HG03571 (cell line): ENCODE data around the gene MOV10L1.
"Not testable (repeated sequence)": the region's sequence is repeated elsewhere in the genome, so short reads cannot be mapped to it uniquely, and the experiment has no call there.

Experiments
- ATAC-seq: cut with Tn5 transposase; IDR thresholded peaks from one replicate; pipeline ENCODE4 v1.9.1; 2021; ENCODE audit not compliant: unreplicated experiment

MOV10L1 gene

GRCh38 chr22:50131894-50132293, 42.1 kb downstream of the MOV10L1 start:
- no peak for ATAC-seq

GRCh38 chr22:50134481-50134880, 44.7 kb downstream of the MOV10L1 start:
- no peak for ATAC-seq

DNA sequence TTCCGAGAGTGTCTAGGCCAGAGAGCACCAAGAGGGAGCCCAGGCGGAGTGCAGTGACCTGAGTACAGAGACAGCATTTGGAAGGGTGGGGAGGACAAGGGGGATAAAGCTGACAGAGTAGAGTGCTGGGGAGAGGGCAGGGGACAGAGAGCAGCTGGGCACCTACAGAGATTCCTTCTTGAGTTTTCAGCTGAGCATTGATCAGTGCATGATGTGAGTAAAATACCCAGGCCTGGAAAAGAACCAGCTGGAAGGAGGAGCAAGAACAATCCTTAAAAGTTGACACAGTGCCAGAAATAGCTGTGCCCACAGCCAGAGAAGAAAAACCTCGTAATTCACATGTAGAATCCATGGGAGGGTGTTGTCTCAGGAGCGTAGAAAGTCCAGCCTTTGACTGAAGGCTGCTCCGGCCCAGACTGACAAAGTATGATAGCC, 46.8 kb downstream of the MOV10L1 start:
- ATAC-seq = no peak

DNA sequence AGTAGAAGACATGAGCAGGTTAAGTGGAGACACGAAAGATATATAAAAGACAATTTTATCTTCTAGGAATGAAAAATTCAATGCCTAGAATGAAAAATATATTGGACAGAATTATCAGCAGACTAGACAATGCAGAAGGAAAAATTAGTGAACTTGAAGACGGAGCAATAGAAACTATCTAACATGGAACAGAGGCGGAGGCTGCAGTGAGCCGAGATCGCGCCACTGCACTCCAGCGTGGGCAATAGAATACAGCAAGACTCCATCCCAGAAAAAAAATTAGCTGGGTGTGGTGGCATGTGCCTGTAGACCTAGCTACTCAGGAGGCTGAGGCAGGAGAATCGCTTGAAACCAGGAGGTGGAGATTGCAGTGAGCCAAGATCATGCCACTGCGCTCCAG, 47.5 kb downstream of the MOV10L1 start:
- not testable (repeated sequence) for ATAC-seq

DNA sequence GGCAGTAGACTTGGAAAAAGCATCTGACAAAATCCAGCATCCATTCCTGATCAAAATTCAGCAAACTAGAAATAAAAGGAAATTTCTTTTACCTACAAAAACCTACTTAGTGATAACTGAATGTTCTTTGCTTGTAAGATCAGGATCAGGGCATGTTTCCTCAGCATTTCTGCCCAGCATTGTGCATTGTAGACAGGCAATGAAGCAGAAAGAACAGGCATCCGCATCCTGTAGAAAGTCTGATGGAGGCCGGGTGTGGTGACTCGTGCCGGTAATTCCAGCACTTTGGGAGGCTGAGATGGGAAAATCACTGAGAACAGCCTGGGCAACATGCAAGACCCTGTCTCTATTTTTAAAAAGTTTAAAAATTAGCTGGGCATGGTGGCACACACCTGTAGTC, 48.2 kb downstream of the MOV10L1 start:
- ATAC-seq = no peak

DNA sequence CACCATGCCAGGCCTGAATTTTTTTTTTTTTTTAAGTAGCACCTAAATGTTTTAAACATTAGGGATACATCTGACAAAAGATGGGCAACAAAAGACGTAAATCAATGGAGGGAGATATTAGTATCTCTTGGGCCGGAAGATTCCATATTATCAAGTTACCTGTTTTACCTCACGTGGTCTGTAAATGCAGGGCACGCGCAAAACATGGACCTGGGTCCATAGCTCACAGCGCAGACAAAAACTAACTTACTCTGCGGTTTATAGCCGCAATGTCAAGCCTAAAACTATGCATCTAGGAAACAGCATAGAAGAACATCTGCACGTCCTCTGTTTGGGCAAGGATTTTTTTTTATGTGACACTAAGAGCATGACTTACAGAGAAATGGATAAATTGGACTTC, 49.2 kb downstream of the MOV10L1 start:
- ATAC-seq = no peak

DNA sequence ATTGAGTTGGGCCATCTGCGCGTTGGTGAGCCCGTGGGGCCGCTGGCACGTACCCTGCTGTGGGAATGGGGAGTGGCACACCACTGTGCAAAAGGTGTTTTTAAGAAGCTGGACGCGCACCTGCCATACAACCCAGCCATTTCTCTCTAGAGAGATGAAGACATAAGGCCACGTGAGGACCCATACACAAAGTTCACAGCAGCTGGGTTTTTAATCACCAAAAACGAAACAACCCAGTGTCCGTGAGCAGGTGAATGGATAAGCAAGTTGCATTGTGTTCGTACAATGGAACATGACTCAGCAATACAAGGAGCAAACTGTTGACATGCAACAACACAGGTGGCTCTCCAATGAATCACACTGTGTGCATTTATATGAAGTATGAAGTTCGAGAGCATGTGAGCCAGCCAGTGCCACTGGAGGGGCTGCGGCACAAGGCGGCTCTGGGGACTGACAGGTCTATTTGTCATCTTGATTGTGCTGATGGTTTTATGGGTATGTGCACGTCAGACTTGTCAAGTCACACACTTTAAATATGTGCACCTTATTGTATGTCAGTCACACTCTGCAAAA, 50.1 kb downstream of the MOV10L1 start:
- ATAC-seq = no peak

DNA sequence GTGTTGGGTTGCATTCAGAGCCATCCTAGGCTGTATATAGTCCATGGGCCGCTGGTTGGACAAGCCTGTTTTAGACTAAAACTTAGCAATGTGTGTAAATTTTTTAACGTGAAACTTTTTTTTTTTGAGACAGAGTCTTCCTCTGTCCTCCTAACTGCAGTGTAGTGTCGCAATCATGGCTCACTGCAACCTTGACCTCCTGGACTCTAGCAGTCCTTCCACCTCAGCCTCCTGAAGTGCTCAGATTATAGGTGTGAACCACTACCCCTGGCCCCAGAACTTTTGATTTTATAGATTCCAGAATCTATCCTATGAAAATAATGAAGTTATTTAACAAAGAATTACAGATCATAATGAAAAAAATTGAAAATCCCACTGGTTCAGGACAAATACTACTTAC, 50.8 kb downstream of the MOV10L1 start:
- ATAC-seq = no peak

- no peak for ATAC-seq
Observed at GRCh38 chr22:50141462-50141861, 51.7 kb downstream of the MOV10L1 start.

DNA sequence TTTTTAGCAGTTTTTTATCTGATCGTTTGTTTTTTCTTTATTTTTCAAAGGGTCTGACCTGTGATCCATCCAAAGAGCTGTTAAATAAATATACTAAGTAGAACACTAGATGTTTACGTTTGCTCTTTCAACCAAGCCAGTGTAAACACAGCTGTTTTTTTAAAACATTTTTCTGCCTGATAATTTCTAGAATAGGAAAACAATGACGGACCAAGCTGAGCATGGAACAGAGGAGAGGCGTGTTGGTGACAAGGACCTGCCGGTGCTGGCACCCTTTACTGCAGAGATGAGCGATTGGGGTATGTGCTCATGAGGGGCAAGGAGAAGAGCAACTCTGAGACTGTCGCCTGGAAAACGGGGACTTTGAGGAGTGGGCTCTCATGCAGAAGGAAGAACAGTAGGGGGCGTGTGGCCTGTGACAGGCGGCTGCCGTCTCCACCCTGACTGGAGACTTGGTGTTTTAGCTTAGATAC, 52.1 kb downstream of the MOV10L1 start:
- no peak for ATAC-seq

DNA sequence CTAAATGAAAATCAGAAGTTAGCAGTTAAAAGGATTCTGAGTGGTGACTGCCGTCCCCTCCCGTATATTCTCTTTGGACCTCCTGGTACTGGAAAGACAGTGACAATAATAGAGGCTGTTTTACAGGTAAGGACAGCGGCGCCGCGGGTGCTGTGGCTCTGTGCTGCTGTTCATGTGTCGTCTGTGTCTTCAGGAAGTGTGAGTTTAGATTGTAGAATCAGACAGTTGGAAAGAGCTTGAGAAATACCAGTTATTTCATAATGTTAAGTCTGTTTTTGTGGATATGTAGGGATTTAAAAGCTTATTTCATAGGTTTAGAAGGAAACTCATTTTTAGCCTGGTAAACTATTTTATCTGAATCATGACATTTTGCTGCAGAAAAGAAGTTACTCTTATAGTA, 53.3 kb downstream of the MOV10L1 start:
- no peak for ATAC-seq

GRCh38 chr22:50144005-50144614, 54.3 kb downstream of the MOV10L1 start:
- no peak for ATAC-seq

DNA sequence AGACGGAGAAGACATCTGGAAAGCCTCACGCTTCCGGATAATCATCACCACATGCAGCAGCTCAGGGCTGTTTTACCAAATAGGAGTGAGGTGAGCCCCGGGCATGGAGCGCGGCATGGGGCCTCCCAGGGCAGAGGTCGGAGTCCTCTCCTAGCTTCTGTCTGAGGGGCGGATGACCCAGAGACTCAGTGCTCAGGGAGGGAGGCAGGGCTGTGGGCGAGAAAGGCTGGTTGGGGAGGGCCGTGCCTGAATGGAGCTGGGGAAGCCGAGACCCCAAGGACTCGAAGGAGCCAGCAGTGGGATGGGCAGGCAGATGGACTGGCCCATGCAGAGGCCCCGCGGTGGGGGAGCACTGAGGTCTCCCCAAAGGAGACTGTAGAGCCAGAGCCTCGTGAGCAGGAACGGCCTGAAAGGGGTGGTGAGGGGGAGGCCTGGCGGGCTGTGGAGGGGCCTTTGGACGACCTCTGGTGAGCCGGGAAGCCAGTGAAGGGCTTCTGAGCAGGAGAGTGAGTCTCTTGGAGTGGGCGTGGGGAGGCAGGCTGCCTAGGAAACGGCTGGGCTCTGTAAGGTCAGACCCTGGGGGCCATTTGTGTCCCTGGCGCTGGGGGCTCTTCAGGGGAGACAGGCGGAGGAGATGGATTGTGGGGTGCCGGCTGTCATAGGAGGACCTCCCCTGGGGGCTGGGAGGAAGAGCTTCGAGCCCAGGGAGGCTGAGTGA, 56.1 kb downstream of the MOV10L1 start:
- no peak for ATAC-seq

- no peak for ATAC-seq
Observed at GRCh38 chr22:50146439-50147238, 56.8 kb downstream of the MOV10L1 start.

- not testable (repeated sequence) for ATAC-seq
Observed at GRCh38 chr22:50147258-50148165, 57.7 kb downstream of the MOV10L1 start.

DNA sequence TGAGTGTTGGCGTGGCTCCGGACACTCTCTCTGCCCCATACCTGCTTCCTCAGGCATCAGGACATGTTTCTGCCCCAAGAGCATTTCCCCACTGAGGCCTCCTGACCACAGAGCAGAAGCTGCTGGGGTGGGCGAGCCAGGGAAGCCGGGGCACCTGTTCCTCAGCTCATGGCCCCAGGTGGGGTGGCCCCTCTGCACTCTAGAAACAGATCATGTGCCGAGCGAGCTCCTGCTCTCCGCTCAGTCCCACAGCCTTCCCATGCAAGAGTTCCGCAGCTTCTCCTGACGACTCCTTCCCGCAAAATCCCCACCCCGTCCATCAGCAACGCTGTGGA, 58.3 kb downstream of the MOV10L1 start:
- no peak for ATAC-seq

DNA sequence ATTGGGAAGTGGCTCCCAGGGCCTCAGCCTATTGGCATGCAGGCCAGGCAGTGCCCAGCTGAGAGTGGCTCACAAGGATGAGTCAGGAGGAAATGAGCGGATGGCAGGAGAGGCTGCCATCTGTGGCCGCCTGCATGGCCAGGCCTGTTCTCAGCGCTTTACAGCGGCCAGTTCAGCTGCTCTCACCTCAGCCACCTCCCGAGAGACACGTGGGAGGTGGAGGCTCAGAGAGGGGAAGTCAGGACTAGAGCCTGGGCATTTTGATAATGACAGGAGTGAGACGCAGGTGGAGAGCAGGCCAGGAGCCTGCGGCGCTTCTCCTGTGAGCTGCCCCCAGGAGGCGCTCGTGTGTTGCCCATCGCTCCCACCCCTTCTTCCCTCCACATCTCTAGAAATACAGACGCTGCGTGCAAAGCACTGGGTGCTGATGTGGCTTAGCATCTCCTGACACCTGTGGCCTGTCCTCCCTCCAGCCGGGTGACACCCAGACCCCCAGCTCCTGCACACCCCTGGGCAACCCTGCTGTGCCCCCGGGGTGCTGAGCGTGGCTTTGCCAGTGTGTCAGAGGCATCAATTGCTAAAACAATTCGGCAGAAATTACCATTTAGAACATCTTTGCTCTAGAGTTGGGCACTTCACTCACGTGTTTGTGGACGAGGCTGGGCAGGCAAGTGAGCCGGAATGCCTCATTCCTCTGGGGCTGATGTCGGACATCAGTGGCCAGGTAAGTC, 59.4 kb downstream of the MOV10L1 start:
- ATAC-seq = no peak

DNA sequence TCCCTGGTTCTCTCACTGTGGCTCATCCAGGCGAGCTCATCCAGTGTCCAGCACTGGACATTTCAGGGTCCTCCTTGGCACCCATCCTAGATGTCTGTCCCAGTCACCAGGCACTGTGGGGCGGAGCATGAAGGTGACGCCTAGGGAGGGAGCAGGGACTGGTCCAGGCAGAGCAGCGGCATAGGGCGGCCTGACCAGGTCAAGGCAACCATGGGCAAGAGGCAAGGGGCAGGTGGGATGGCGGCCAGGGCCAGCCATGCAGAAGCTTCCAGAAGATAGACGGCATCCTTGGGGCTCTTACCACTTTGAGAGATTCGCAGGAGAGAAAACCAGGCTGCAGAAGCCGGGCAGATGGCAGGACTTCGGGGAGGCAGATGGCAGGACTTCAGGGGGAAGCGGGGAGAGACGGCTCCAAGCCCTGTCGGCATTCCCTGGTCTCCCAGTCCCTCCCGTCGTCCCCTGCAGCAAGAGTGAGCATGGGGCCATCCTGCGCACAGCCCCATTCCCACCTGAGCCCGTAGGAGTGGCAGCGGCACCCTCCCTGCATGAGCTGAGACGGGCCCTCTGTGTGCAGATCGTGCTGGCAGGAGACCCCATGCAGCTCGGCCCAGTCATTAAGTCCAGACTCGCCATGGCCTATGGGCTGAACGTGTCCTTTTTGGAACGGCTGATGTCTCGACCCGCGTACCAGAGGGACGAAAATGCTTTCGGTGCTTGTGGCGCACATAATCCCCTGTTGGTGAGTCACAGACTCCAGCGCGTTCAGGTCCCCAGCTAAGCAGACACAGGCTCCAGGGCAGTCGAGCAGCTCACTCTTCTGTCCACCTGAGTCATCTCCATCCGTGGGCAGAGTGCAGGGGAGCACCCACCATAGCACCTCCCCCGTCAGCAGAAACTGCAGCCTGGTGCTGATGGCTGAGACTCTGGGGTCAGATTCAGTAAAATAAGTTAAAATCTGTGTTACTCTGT, 60.6 kb downstream of the MOV10L1 start:
- no peak for ATAC-seq
